Neural progenitor cell (in vitro differentiated cells): ENCODE measurements around the gene CDC42BPG. TPM values are rescaled to one million over a fixed set of nuclear protein-coding genes. Genes with fewer than 3 reads are reported as not detected.

Experiments used
- DNase-seq: peaks from one replicate; pipeline ENCODE4 v3.0.0-alpha.2; 2016; ENCODE audit warnings: low spot score
- H2AFZ ChIP-seq: fragments of 200-600 bp; sonication (generic); replicated peaks from 2 replicates; pipeline ENCODE4 v1.6.1; 2016; ENCODE audit warnings: antibody characterized with exemption
- H3F3A ChIP-seq: fragments of 200-600 bp; sonication (generic); 2 replicates; pipeline ENCODE4 v1.6.1; 2016; ENCODE audit warnings: antibody characterized with exemption, low read depth
- H3K27ac ChIP-seq: fragments of 200-600 bp; sonication (generic); 2 replicates; pipeline ENCODE4 v1.5.1; 2016; ENCODE audit warnings: mild to moderate bottlenecking
- H3K27me3 ChIP-seq: fragments of 200-600 bp; sonication (generic); 2 replicates; pipeline ENCODE4 v1.6.1; 2016; ENCODE audit warnings: mild to moderate bottlenecking, moderate library complexity
- H3K36me3 ChIP-seq: fragments of 200-600 bp; sonication (generic); 2 replicates; pipeline ENCODE4 v1.5.1; 2016
- H3K4me1 ChIP-seq: fragments of 200-600 bp; sonication (generic); 2 replicates; pipeline ENCODE4 v1.6.1; 2016; ENCODE audit warnings: mixed run types
- H3K4me2 ChIP-seq: fragments of 200-600 bp; sonication (generic); 2 replicates; pipeline ENCODE4 v1.6.1; 2016
- H3K4me3 ChIP-seq: fragments of 200-600 bp; sonication (generic); 2 replicates; pipeline ENCODE4 v1.5.1; 2016
- H3K79me2 ChIP-seq: fragments of 200-600 bp; sonication (generic); 2 replicates; pipeline ENCODE4 v1.6.1; 2016; ENCODE audit warnings: low read depth
- H3K9ac ChIP-seq: fragments of 200-600 bp; sonication (generic); 2 replicates; pipeline ENCODE4 v1.6.1; 2016
- H3K9me3 ChIP-seq: fragments of 200-600 bp; sonication (generic); 2 replicates; pipeline ENCODE4 v1.5.1; 2016; ENCODE audit warnings: low read depth
- H4K20me1 ChIP-seq: fragments of 200-600 bp; sonication (generic); 2 replicates; pipeline ENCODE4 v1.6.1; 2016; ENCODE audit warnings: low read depth
- H3K27ac Mint-ChIP-seq: 3 replicates; pipeline ENCODE4 v1.8.0; 2021; ENCODE audit warnings: mixed read lengths
- H3K27me3 Mint-ChIP-seq: 2 replicates; pipeline ENCODE4 v1.8.0; 2022; ENCODE audit warnings: low read depth, mild to moderate bottlenecking, inconsistent platforms, moderate library complexity, mixed read lengths; ENCODE audit not compliant: insufficient read depth
- H3K36me3 Mint-ChIP-seq: 3 replicates; pipeline ENCODE4 v1.8.0; 2021; ENCODE audit warnings: mixed read lengths
- H3K4me1 Mint-ChIP-seq: 3 replicates; pipeline ENCODE4 v1.8.0; 2021; ENCODE audit warnings: mixed read lengths
- H3K4me3 Mint-ChIP-seq: 3 replicates; pipeline ENCODE4 v1.8.0; 2021; ENCODE audit warnings: mild to moderate bottlenecking, moderate library complexity, mixed read lengths
- H3K9me3 Mint-ChIP-seq: 3 replicates; pipeline ENCODE4 v1.8.0; 2020; ENCODE audit warnings: mixed read lengths
- EZH2 ChIP-seq: fragments of 200-600 bp; sonication (generic); IDR thresholded peaks from 2 replicates; pipeline ENCODE4 v1.6.1; 2017; ENCODE audit warnings: antibody characterized with exemption, mild to moderate bottlenecking, moderate library complexity
- EZH2phosphoT487 ChIP-seq: fragments of 200-600 bp; sonication (generic); IDR thresholded peaks from 2 replicates; pipeline ENCODE4 v1.6.1; 2017; ENCODE audit warnings: antibody characterized with exemption
- total RNA-seq: library from RNA; depleted of rRNA; stranded (reverse); fragments of >200 nt; gene quantifications from 2 replicates; pipeline ENCODE4 v1.2.3, GENCODE V29; 2015; ENCODE audit warnings: low replicate concordance
- TF ChIP-seq, protein P1 (sequence below): fragments of 200-600 bp; sonication (generic); IDR thresholded peaks from 2 replicates; pipeline ENCODE4 v1.5.1; 2017; ENCODE audit warnings: antibody characterized with exemption, mild to moderate bottlenecking

The CDC42BPG gene
- total RNA-seq, 1 donor from 2014 or later, result 0.62 TPM

DNA sequence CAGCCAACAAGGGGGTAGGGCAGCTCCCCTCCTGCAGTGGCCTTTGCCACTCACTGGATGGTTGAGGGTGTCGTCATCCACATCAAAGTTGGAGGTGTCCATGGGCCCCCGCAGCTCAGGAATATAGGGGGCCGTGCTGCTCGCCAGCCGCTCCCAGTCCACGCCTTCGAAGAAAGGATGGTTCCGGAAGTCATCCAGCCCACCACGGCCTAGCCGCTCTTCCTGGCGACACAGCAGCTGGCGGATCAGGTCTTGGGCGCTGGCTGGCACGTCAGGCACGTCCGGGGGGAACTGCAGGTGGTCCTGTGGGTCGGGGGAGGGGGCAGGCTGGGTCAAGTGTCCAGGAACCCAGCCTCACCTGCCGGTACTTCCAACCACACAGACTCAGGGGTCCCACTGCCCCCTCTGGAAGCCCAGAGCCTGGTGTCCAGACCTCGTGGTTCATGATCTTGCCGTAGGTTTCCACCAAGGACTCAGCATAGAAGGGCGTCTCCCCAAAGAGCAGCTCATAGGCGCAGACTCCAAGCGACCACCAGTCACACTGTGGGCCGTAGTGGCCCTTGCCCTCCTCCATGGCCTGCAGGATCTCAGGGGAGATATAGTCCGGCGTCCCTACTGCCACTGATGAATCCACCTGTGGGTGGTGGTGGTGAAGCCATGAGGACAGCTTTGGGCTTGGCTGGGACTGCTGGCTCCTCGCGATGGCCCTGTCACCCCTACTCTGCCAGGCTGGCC lies 5.7 kb downstream of the CDC42BPG start:
- peaks cover 5% of the 10 kb centered on the region for H3K27me3 Mint-ChIP-seq
- Histone ChIP-seq H3K4me1 (peaks cover 21% of the 10 kb centered on the region), H3K9me3 (no peaks in the 10 kb centered on the region), H3K27me3 (peaks cover 3% of the 10 kb centered on the region), H3K4me2 (no peak overlapping the region), H3F3A (peaks cover 14% of the 10 kb centered on the region), H3K36me3 (no peaks in the 10 kb centered on the region), H3K4me3 (no peak overlapping the region), H3K27ac (no peak overlapping the region), H3K9ac (no peak overlapping the region), H3K79me2 (no peaks in the 10 kb centered on the region), H2AFZ (no peak overlapping the region), H4K20me1 (no peaks in the 10 kb centered on the region)
- H3K4me3 Mint-ChIP-seq, result no peak overlapping the region
- TF ChIP-seq, protein P1, sequence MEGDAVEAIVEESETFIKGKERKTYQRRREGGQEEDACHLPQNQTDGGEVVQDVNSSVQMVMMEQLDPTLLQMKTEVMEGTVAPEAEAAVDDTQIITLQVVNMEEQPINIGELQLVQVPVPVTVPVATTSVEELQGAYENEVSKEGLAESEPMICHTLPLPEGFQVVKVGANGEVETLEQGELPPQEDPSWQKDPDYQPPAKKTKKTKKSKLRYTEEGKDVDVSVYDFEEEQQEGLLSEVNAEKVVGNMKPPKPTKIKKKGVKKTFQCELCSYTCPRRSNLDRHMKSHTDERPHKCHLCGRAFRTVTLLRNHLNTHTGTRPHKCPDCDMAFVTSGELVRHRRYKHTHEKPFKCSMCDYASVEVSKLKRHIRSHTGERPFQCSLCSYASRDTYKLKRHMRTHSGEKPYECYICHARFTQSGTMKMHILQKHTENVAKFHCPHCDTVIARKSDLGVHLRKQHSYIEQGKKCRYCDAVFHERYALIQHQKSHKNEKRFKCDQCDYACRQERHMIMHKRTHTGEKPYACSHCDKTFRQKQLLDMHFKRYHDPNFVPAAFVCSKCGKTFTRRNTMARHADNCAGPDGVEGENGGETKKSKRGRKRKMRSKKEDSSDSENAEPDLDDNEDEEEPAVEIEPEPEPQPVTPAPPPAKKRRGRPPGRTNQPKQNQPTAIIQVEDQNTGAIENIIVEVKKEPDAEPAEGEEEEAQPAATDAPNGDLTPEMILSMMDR, result no peak
- TF ChIP-seq EZH2 (no peak), EZH2phosphoT487 (no peak)
- H3K27ac Mint-ChIP-seq, result no peak overlapping the region
- no peaks in the 10 kb centered on the region for H3K36me3 Mint-ChIP-seq
- peaks cover 14% of the 10 kb centered on the region for H3K4me1 Mint-ChIP-seq
- no peak for DNase-seq
- no peaks in the 10 kb centered on the region for H3K9me3 Mint-ChIP-seq

DNA sequence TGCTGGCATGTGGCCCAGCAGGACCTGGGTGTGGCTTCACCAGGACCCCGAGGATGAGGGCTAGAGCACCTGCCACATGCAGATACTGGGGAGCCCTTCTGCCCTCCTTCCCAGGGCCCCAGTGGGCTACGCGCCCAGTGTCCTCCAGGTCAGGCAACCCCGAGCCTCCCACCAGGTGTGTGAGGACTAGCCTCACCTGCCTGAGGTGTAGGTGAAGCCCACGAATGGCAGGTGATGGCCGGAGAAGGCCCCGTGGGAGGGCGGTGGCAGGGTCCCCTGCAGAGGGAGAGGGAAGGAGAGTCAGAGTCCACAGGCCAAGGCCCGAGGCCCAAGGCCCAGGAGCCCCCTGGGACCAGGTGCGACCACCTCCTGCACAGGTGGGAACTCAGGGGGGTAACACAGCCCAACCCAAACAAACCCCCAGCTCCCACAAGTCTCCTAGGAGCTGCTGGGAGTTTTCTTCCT lies 6.5 kb downstream of the CDC42BPG start:
- no peak overlapping the region for H2AFZ ChIP-seq
- Mint-ChIP-seq H3K27ac (no peak overlapping the region), H3K4me3 (no peak overlapping the region)

DNA sequence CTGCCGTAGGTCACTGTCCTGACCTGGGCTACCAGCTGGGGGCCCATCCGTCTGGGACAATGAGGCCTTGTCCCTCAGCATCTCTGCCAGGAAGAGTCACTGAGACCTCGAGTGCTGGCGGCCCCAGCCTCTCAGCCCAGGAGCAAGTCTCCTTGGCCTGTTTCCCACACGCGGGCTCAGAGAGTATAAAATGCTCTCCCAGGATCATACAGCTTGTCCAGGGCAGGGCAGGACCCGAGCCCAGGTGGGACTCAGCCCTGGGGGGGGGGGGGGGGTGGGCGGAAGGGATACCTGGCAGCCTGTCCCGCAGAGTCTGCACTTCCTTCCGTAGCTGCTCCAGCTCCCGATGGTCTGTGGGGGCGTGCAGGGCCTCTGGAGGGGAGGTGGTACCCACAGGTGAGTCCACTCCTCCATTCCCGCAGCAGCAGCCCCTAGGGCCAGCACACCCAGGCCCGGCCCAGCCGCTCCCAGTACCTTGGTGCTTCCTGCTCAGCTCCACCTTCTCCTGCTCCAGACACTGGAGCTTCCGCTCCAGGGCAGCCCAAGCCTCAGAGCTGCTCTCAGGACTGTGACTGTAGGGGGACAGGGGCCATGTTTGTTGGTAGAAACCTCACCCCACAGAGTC lies 7.9 kb downstream of the CDC42BPG start:
- no peak overlapping the region for H3K9ac ChIP-seq
- H4K20me1 ChIP-seq, result no peaks in the 10 kb centered on the region
- no peak overlapping the region for H3K4me2 ChIP-seq
- no peaks in the 10 kb centered on the region for H3K9me3 ChIP-seq
- H3K27ac ChIP-seq, result no peak overlapping the region
- no peaks in the 10 kb centered on the region for H3K36me3 ChIP-seq
- no peaks in the 10 kb centered on the region for H3F3A ChIP-seq
- Mint-ChIP-seq H3K27me3 (peaks cover 5% of the 10 kb centered on the region), H3K4me3 (peak overlapping the region; percentile 52), H3K9me3 (no peaks in the 10 kb centered on the region), H3K4me1 (peaks cover 5% of the 10 kb centered on the region), H3K27ac (no peak overlapping the region), H3K36me3 (no peaks in the 10 kb centered on the region)
- no peak overlapping the region for H2AFZ ChIP-seq
- H3K4me3 ChIP-seq, result no peak overlapping the region
- no peak for DNase-seq
- H3K79me2 ChIP-seq, result no peaks in the 10 kb centered on the region
- TF ChIP-seq, protein P1, result no peak
- TF ChIP-seq EZH2 (no peak), EZH2phosphoT487 (no peak)
- H3K4me1 ChIP-seq, result no peaks in the 10 kb centered on the region
- no peaks in the 10 kb centered on the region for H3K27me3 ChIP-seq

More for the DNA sequence above, 6.5 kb downstream of the CDC42BPG start:
- Histone ChIP-seq H3K9me3 (no peaks in the 10 kb centered on the region), H3K79me2 (no peaks in the 10 kb centered on the region), H3K4me1 (peaks cover 12% of the 10 kb centered on the region), H3K27me3 (no peaks in the 10 kb centered on the region), H3K4me2 (no peak overlapping the region), H3K27ac (no peak overlapping the region), H3K4me3 (no peak overlapping the region), H4K20me1 (no peaks in the 10 kb centered on the region), H3K9ac (no peak overlapping the region), H3K36me3 (no peaks in the 10 kb centered on the region), H3F3A (peaks cover 6% of the 10 kb centered on the region)
- TF ChIP-seq EZH2phosphoT487, result no peak
- H3K4me1 Mint-ChIP-seq, result peaks cover 8% of the 10 kb centered on the region
- H3K27me3 Mint-ChIP-seq, result peaks cover 2% of the 10 kb centered on the region
- no peaks in the 10 kb centered on the region for H3K36me3 Mint-ChIP-seq
- no peaks in the 10 kb centered on the region for H3K9me3 Mint-ChIP-seq
- DNase-seq, result no peak
